Ascending aorta (tissue), 2 donors: ENCODE data around the gene SEC61B. TPM values are rescaled to one million over a fixed set of nuclear protein-coding genes. Genes with fewer than 3 reads are reported as not detected.

Experiments used
- DNase-seq, 2 donors: peaks; one replicate each; pipeline ENCODE4 v3.0.0-alpha.2; 2019; ENCODE audit warnings: low spot score in 2 of 2
- H3K27ac ChIP-seq, 2 donors: fragments of 200-600 bp; sonication (generic); one replicate each; pipeline ENCODE4 v1.5.1; 2016 to 2017; ENCODE audit warnings: mild to moderate bottlenecking in 1 of 2
- H3K27me3 ChIP-seq: fragments of 200-600 bp; sonication (generic); one replicate; pipeline ENCODE4 v1.5.1; 2017
- H3K36me3 ChIP-seq, 2 donors: fragments of 200-600 bp; sonication (generic); one replicate each; pipeline ENCODE4 v1.5.1; 2016
- H3K4me1 ChIP-seq, 2 donors: fragments of 200-600 bp; sonication (generic); one replicate each; pipeline ENCODE4 v1.5.1; 2016 to 2017; ENCODE audit warnings: mild to moderate bottlenecking in 1 of 2
- H3K4me3 ChIP-seq, 2 donors: fragments of 200-600 bp; sonication (generic); one replicate each; pipeline ENCODE4 v1.5.1; 2016 to 2017; ENCODE audit warnings: mild to moderate bottlenecking in 1 of 2
- H3K9me3 ChIP-seq, 2 donors: fragments of 200-600 bp; sonication (generic); one replicate each; pipeline ENCODE4 v1.5.1; 2016
- intact Hi-C: fragments of 100-400 bp; cut with DNase I; formaldehyde crosslinking; loops from one replicate; pipeline ENCODE4 v1.15.1; 2023
- total RNA-seq: library from RNA; depleted of rRNA; stranded (reverse); fragments of >200 nt; gene quantifications from one replicate; pipeline ENCODE4 v1.1.0, GENCODE V29; 2016
- TF ChIP-seq, protein P1 (sequence below), 3 experiments: fragments of 200-600 bp in 2 of 3; fragments of 450-650 bp in 1 of 3; sonication (generic) in 2 of 3; IDR thresholded peaks; one replicate each; pipeline ENCODE4 v1.5.1; 2016 to 2019; ENCODE audit warnings: antibody characterized with exemption in 3 of 3, mild to moderate bottlenecking in 1 of 3, moderate library complexity in 1 of 3

Gene SEC61B
- total RNA-seq, 1 donor from 2014 or later, result 88.7 TPM

GRCh38 chr9:99185934-99186333 is 36.1 kb upstream of the SEC61B start:
- Histone ChIP-seq H3K4me3 (no peak overlapping the region), H3K36me3 (no peaks in the 10 kb centered on the region), H3K27me3 (no peaks in the 10 kb centered on the region), H3K27ac (no peak overlapping the region), H3K4me1 (peaks cover 4 to 6% of the 10 kb centered on the region in 2 donors), H3K9me3 (no peaks in the 10 kb centered on the region)
- TF ChIP-seq, protein P1, sequence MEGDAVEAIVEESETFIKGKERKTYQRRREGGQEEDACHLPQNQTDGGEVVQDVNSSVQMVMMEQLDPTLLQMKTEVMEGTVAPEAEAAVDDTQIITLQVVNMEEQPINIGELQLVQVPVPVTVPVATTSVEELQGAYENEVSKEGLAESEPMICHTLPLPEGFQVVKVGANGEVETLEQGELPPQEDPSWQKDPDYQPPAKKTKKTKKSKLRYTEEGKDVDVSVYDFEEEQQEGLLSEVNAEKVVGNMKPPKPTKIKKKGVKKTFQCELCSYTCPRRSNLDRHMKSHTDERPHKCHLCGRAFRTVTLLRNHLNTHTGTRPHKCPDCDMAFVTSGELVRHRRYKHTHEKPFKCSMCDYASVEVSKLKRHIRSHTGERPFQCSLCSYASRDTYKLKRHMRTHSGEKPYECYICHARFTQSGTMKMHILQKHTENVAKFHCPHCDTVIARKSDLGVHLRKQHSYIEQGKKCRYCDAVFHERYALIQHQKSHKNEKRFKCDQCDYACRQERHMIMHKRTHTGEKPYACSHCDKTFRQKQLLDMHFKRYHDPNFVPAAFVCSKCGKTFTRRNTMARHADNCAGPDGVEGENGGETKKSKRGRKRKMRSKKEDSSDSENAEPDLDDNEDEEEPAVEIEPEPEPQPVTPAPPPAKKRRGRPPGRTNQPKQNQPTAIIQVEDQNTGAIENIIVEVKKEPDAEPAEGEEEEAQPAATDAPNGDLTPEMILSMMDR (IDR thresholded peaks at IDR 0.05), result no peak
- no peak for DNase-seq
- intact Hi-C loops, result loop anchor here (2.0 to 10.0 kb wide), 3 partner anchors 719 to 1137 kb away; partner anchors contain the start of gene STX17

GRCh38 chr9:99187311-99187710 is 34.8 kb upstream of the SEC61B start:
- Histone ChIP-seq H3K36me3 (no peaks in the 10 kb centered on the region), H3K27me3 (no peaks in the 10 kb centered on the region), H3K9me3 (no peaks in the 10 kb centered on the region), H3K4me3 (no peak overlapping the region), H3K4me1 (peaks cover 4 to 6% of the 10 kb centered on the region in 2 donors), H3K27ac (no peak overlapping the region)
- intact Hi-C loops, result loop anchor here (10.0 kb wide), 2 partner anchors 717 to 837 kb away; partner anchors contain the start of gene STX17
- no peak for DNase-seq
- TF ChIP-seq, protein P1 (IDR thresholded peaks at IDR 0.05), result no peak

DNA sequence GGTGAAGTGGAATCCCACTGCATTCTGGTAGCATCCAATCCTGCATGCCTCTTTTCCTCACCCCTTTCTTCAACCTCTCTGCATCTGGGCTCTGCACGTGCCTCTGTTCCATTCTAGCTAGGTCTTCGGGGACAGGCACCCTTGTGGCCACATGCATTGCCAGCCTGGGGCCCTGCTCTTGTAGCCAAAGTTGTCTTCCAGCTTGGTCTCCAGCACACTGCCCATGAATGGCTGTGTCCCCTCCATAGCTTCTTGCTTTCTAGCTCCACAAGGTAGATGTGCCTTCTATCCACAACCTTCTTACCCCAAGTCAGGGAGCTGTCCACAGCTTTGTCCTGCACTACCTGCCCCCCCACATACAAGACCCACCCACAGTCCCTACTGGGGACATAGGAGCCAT is 32.9 kb upstream of the SEC61B start:
- TF ChIP-seq, protein P1 (IDR thresholded peaks at IDR 0.05), result no peak
- no peaks in the 10 kb centered on the region for H3K9me3 ChIP-seq
- H3K36me3 ChIP-seq, result no peaks in the 10 kb centered on the region
- H3K4me1 ChIP-seq, result peaks cover 4 to 6% of the 10 kb centered on the region in 2 donors
- no peak overlapping the region for H3K27ac ChIP-seq
- no peaks in the 10 kb centered on the region for H3K27me3 ChIP-seq
- DNase-seq, result no peak
- no peak overlapping the region for H3K4me3 ChIP-seq
- intact Hi-C loops, result loop anchor here (10.0 kb wide), 2 partner anchors 716 to 836 kb away; partner anchors contain the start of gene STX17

DNA sequence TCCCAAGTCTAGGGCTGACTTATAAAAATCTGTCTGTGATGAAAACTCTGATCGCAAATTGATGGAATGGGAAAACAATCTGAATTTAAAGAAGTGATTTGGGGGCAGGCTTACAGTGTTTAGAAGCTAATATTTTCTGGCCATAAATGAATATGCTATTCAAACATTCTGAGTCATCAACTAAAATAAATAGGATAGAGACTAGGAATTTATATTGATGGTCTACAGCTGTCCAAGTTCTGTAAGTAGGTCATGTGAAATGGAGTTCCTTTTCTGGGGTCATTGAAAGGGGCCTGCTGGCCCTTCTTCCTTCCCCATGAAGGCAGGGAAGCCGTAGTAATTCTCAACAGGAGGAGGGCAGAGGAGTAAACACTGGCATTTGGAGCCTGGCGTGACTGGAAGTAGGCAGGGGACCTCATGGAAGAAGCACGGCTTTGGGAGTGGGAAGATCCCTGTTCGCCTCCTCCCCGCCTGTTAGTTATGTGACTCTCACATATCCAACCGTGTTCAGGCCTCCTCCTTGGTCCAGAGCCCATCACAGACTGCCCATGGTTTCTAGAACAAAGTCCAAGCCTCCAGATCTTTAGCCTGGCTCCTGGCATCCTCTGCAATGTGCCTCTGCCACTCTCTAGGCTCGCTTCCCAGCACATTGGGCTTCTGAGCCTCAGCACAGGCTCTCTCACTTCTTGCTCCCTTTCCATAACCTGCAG is 32.0 kb upstream of the SEC61B start:
- Histone ChIP-seq H3K9me3 (no peaks in the 10 kb centered on the region), H3K36me3 (no peaks in the 10 kb centered on the region), H3K27ac (no peak overlapping the region), H3K27me3 (no peaks in the 10 kb centered on the region), H3K4me3 (no peak overlapping the region), H3K4me1 (peaks cover under 1 to 2% of the 10 kb centered on the region in 2 donors)
- intact Hi-C loops, result loop anchor here (10.0 kb wide), 2 partner anchors 715 to 835 kb away; partner anchors contain the start of gene STX17
- TF ChIP-seq, protein P1 (IDR thresholded peaks at IDR 0.05), result no peak
- DNase-seq, result no peak

- Histone ChIP-seq H3K36me3 (no peaks in the 10 kb centered on the region), H3K4me1 (no peaks in the 10 kb centered on the region), H3K27ac (no peak overlapping the region), H3K4me3 (no peak overlapping the region), H3K27me3 (no peaks in the 10 kb centered on the region), H3K9me3 (no peaks in the 10 kb centered on the region)
- TF ChIP-seq, protein P1 (IDR thresholded peaks at IDR 0.05), result no peak
- intact Hi-C loops, result no loop called here
- no peak for DNase-seq
These were observed 31.3 kb upstream of the SEC61B start for GRCh38 chr9:99190597-99191283.
